Measurements from ENCODE around the gene TUBB3. TPM values are rescaled to one million over a fixed set of nuclear protein-coding genes. Genes with fewer than 3 reads are reported as not detected.
A peak's percentile ranks its signal among the peaks of the same experiment; 100 is the strongest.
"Not testable (repeated sequence)": the region's sequence is repeated elsewhere in the genome, so short reads cannot be mapped to it uniquely, and the experiment has no call there.

Gene TUBB3
- total RNA-seq, 1 donor from 2014 or later, result 833 TPM

DNA sequence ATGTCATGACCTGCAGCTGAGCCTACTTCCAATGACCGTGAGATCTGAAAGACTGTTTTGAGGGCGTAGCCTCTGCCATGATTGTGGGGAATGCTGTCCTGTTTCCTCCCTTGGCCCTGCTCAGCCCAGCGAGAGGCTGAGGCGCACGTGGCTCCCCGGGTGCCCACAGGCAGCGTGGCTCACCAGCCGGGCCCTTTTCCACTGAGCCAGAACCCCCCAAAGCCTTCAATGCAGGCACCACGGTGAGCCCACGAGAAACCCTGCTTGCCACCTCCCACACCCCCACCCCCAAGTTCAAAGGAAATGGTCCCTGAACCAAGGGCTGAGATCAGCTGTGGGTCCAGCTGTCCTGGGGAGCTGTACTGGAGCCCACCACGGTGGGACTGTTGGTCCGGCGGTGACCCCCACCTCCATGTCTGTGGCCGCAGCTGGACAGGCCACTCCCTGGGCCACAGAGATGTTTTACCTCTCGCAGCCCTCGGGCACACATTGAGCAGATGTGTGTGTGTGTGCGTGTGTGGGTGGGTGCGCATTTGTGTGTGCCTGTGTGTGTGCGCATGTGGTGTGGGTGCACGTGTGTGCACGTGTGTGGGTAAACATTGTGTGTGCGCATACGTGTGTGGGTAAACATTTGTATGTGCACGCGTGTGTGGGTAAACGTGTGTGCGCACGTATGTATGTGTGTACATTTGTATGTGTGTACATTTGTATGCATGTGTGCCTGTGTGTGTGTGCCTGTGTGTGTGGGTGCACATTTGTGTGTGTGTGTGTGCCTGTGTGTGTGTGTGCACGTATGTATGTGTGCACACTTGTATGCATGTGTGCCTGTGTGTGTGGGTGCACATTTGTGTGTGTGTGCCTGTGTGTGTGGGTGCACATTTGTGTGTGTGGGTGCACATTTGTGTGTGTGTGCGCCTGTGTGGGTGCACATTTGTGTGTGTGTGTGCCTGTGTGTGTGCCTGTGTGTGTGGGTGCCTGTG, 9.4 kb upstream of the TUBB3 start:
- TF ChIP-seq, protein P1, sequence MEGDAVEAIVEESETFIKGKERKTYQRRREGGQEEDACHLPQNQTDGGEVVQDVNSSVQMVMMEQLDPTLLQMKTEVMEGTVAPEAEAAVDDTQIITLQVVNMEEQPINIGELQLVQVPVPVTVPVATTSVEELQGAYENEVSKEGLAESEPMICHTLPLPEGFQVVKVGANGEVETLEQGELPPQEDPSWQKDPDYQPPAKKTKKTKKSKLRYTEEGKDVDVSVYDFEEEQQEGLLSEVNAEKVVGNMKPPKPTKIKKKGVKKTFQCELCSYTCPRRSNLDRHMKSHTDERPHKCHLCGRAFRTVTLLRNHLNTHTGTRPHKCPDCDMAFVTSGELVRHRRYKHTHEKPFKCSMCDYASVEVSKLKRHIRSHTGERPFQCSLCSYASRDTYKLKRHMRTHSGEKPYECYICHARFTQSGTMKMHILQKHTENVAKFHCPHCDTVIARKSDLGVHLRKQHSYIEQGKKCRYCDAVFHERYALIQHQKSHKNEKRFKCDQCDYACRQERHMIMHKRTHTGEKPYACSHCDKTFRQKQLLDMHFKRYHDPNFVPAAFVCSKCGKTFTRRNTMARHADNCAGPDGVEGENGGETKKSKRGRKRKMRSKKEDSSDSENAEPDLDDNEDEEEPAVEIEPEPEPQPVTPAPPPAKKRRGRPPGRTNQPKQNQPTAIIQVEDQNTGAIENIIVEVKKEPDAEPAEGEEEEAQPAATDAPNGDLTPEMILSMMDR (conservative IDR thresholded peaks at IDR 0.05; ENCODE audit: low read depth, low read length), result no peak
- DNase-seq (ENCODE audit: low read depth), result no peak
- no peak overlapping the region for H3K4me3 ChIP-seq (ENCODE audit: low read depth, low read length)

DNA sequence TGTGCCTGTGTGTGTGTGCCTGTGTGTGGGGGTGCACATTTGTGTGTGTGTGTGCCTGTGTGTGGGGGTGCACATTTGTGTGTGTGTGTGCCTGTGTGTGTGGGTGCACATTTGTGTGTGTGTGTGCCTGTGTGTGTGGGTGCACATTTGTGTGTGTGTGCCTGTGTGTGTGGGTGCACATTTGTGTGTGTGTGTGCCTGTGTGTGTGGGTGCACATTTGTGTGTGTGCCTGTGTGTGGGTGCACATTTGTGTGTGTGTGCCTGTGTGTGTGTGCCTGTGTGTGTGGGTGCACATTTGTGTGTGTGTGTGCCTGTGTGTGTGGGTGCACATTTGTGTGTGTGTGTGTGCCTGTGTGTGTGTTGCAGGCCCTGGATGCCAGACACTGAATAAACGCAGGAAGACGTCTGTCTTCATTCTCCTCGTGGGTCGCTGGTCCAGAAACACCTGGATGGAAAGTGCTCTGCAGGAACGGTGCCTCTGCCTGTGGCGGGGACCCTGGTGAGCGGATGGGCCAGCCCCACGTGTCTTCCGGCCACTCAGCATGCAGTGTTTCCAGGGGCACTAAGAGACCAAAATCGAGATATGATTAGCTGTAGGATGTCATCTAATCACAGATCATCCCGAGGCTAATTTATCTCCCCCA, 8.4 kb upstream of the TUBB3 start:
- not testable (repeated sequence) for DNase-seq (ENCODE audit: low read depth)

DNA sequence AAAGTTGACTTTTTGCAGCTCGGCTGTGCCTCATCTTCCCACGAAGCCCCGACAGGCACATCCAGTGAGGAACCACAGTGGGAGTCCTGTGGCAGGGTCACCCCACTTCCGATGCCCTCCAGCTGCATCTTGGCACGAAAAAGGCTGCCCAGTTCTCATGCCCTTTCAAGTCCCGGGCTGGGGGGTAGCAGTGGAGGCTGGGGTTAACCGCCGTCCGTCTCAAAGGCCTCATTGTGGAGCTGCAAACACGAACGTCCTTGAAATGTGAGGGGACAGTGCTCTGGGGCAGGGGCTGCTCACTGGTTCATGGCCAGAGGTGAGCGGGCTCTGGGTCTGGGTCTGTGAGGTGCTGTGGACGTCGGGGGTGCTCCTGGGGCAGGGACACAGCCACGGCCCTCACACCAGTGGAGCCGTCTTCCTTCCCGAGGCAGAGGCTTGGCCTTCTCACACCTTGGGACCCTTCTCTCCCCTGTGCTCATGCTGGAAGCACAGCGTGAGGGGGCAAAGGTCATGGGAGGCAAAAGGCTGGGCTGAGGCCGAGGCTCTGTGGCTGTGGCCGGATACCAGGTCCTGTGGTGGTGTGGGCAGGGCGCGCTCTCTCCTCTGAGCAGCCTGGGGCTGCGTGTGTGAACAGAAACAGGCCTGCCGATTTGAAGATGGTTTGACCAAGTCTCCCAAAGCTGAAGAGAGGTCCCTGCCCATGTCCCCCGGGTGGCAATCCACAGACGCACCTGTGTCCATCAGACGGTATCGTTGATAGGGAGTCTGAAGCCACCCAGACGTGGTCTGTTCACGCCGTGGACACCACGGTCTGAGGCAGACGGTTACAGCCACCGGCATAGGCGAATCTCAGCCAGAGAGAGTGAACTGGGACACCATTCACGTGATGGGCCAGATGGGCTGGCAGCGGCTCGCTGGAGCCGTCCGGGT, 7.6 kb upstream of the TUBB3 start:
- DNase-seq (ENCODE audit: low read depth), result no peak
- H3K4me3 ChIP-seq (ENCODE audit: low read depth, low read length), result no peak overlapping the region
- TF ChIP-seq, protein P1 (conservative IDR thresholded peaks at IDR 0.05; ENCODE audit: low read depth, low read length), result no peak

More for the DNA sequence above, 8.4 kb upstream of the TUBB3 start:
- H3K4me3 ChIP-seq (ENCODE audit: low read depth, low read length), result not testable (repeated sequence)

GRCh38 chr16:89917773-89918452, 5.2 kb upstream of the TUBB3 start:
- TF ChIP-seq, protein P1 (conservative IDR thresholded peaks at IDR 0.05; ENCODE audit: low read depth, low read length), result no peak
- H3K4me3 ChIP-seq (ENCODE audit: low read depth, low read length), result peak overlapping the region; percentile 55
- DNase-seq (ENCODE audit: low read depth), result peak; percentile 23

DNA sequence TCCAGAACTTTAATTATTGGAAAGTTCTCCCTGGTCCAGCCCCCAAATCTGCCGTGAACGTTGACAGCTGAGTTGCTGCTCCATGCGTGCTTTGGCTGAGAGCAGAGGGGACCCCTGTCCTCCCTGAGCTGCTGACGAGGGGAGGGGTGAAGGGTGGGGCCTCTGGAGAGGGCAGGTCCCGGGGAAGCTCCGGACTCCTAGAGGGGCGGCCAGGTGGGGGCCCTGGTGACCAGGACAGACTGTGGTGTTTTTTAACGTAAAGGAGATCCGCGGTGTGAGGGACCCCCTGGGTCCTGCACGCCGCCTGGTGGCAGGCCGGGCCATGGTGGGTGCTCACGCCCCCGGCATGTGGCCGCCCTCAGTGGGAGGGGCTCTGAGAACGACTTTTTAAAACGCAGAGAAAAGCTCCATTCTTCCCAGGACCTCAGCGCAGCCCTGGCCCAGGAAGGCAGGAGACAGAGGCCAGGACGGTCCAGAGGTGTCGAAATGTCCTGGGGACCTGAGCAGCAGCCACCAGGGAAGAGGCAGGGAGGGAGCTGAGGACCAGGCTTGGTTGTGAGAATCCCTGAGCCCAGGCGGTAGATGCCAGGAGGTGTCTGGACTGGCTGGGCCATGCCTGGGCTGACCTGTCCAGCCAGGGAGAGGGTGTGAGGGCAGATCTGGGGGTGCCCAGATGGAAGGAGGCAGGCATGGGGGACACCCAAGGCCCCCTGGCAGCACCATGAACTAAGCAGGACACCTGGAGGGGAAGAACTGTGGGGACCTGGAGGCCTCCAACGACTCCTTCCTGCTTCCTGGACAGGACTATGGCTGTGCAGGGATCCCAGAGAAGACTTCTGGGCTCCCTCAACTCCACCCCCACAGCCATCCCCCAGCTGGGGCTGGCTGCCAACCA, 4.4 kb upstream of the TUBB3 start, which contains the start of gene MC1R:
TSS of gene MC1R (plus strand) at position 410 of the 895 bp plus-strand sequence. CDS start at position 807, 397 bp downstream.
- DNase-seq (ENCODE audit: low read depth), result no peak
- H3K4me3 ChIP-seq (ENCODE audit: low read depth, low read length), result peak within 1 kb of the TSS; percentile 55
- TF ChIP-seq, protein P1 (conservative IDR thresholded peaks at IDR 0.05; ENCODE audit: low read depth, low read length), result peak; percentile 45

Data from epithelial cell of proximal tubule (primary cell).